GM23338 (cell line): ENCODE results near the gene GGNBP2. TPM values are rescaled to one million over a fixed set of nuclear protein-coding genes. Genes with fewer than 3 reads are reported as not detected.

ENCODE experiments used
- ATAC-seq: fragments of 200-7000 bp; cut with Tn5 transposase; 3 replicates; pipeline ENCODE4 v1.9.1; 2020
- DNase-seq: peaks from one replicate; pipeline ENCODE4 v3.0.0-alpha.2; 2015; ENCODE audit warnings: low spot score
- H2AFZ ChIP-seq: fragments of 200-600 bp; sonication (generic); 2 replicates; pipeline ENCODE4 v1.8.0; 2016; ENCODE audit warnings: antibody characterized with exemption, mild to moderate bottlenecking, moderate library complexity
- H3F3A ChIP-seq: fragments of 200-600 bp; sonication (generic); replicated peaks from 2 replicates; pipeline ENCODE4 v1.8.0; 2017; ENCODE audit warnings: antibody characterized with exemption, mixed run types, low read depth
- H3K27ac ChIP-seq: fragments of 200-600 bp; sonication (generic); 2 replicates; pipeline ENCODE4 v1.6.1; 2016; ENCODE audit warnings: low read depth
- H3K27me3 ChIP-seq: fragments of 200-600 bp; sonication (generic); 2 replicates; pipeline ENCODE4 v1.8.0; 2016; ENCODE audit warnings: mild to moderate bottlenecking, mixed run types, moderate library complexity; ENCODE audit not compliant: insufficient read depth
- H3K36me3 ChIP-seq: fragments of 200-600 bp; sonication (generic); 2 replicates; pipeline ENCODE4 v1.8.0; 2016; ENCODE audit warnings: mild to moderate bottlenecking; ENCODE audit not compliant: insufficient read depth
- H3K4me1 ChIP-seq: fragments of 200-600 bp; sonication (generic); 2 replicates; pipeline ENCODE4 v1.8.0; 2016; ENCODE audit warnings: mild to moderate bottlenecking, moderate library complexity; ENCODE audit not compliant: insufficient read depth
- H3K4me2 ChIP-seq: fragments of 200-600 bp; sonication (generic); 2 replicates; pipeline ENCODE4 v1.7.1; 2017; ENCODE audit warnings: mixed run types
- H3K4me3 ChIP-seq: fragments of 200-600 bp; sonication (generic); 2 replicates; pipeline ENCODE4 v1.6.1; 2016; ENCODE audit warnings: mixed run types
- H3K79me2 ChIP-seq: fragments of 200-600 bp; sonication (generic); replicated peaks from 2 replicates; pipeline ENCODE4 v1.8.0; 2017; ENCODE audit warnings: mild to moderate bottlenecking; ENCODE audit not compliant: insufficient read depth
- H3K9me2 ChIP-seq: fragments of 200-600 bp; sonication (generic); 2 replicates; pipeline ENCODE4 v1.8.0; 2017; ENCODE audit not compliant: insufficient read depth
- H4K20me1 ChIP-seq: fragments of 200-600 bp; sonication (generic); replicated peaks from 2 replicates; pipeline ENCODE4 v1.8.0; 2017; ENCODE audit warnings: mild to moderate bottlenecking; ENCODE audit not compliant: insufficient read depth
- H3K27ac Mint-ChIP-seq: 2 replicates; pipeline ENCODE4 v1.8.0; 2020; ENCODE audit warnings: inconsistent platforms, mild to moderate bottlenecking, moderate library complexity, mixed read lengths
- H3K27me3 Mint-ChIP-seq: 3 replicates; pipeline ENCODE4 v1.8.0; 2022; ENCODE audit warnings: low read depth, mild to moderate bottlenecking, moderate library complexity, mixed read lengths, inconsistent platforms; ENCODE audit not compliant: insufficient read depth, poor library complexity
- H3K36me3 Mint-ChIP-seq: 3 replicates; pipeline ENCODE4 v1.8.0; 2021; ENCODE audit warnings: low read depth, mild to moderate bottlenecking, inconsistent platforms, moderate library complexity, mixed read lengths
- H3K4me1 Mint-ChIP-seq: 3 replicates; pipeline ENCODE4 v1.8.0; 2020; ENCODE audit warnings: mild to moderate bottlenecking, inconsistent platforms, mixed read lengths
- H3K4me3 Mint-ChIP-seq: 3 replicates; pipeline ENCODE4 v1.8.0; 2021; ENCODE audit warnings: moderate library complexity, mild to moderate bottlenecking, inconsistent platforms, mixed read lengths
- H3K9me3 Mint-ChIP-seq: 3 replicates; pipeline ENCODE4 v1.8.0; 2020; ENCODE audit warnings: moderate library complexity, mild to moderate bottlenecking, inconsistent platforms, mixed read lengths
- CREB1 ChIP-seq: fragments of 250-450 bp; sonication (Bioruptor Pico); IDR thresholded peaks from 2 replicates; pipeline ENCODE4 v1.5.0; 2020; ENCODE audit warnings: low read depth, mild to moderate bottlenecking, moderate library complexity
- CTCF ChIP-seq, 2 experiments: fragments of 200-600 bp in 1 of 2; sonication (generic) in 1 of 2; conservative IDR thresholded peaks; 2 replicates each; pipeline versions ENCODE4 v1.5.1 to v1.6.1; 2016 to 2017; ENCODE audit warnings: antibody characterized with exemption in 2 of 2, low read depth in 2 of 2, mild to moderate bottlenecking in 2 of 2, moderate library complexity in 1 of 2
- EZH2 ChIP-seq: fragments of 200-600 bp; sonication (generic); IDR thresholded peaks from one replicate; pipeline ENCODE4 v1.8.0; 2017; ENCODE audit warnings: antibody characterized with exemption, mild to moderate bottlenecking, low read depth; ENCODE audit not compliant: unreplicated experiment
- EZH2phosphoT487 ChIP-seq: fragments of 200-600 bp; sonication (generic); IDR thresholded peaks from one replicate; pipeline ENCODE4 v1.8.1; 2018; ENCODE audit warnings: antibody characterized with exemption; ENCODE audit not compliant: unreplicated experiment
- STAT1 ChIP-seq: IDR thresholded peaks from one replicate; pipeline ENCODE4 v1.6.1; 2016; ENCODE audit warnings: antibody characterized with exemption; ENCODE audit not compliant: unreplicated experiment
- polyA plus RNA-seq: library from polyadenylated mRNA; unstranded; fragments of >200 nt; fragmentation: Nextera tagmentation; extraction: Ambion mirVana; gene quantifications from 2 replicates; pipeline ENCODE4 v1.2.1, GENCODE V29; 2016
- total RNA-seq: library from RNA; depleted of rRNA; stranded (reverse); fragments of >200 nt; shearing (Covaris generic); gene quantifications from 2 replicates; pipeline ENCODE4 v1.2.3, GENCODE V29; 2014
- TF ChIP-seq, protein P1 (sequence below): IDR thresholded peaks from 2 replicates; pipeline ENCODE4 v1.6.1; 2016; ENCODE audit warnings: antibody characterized with exemption
- TF ChIP-seq, protein P2 (sequence below): IDR thresholded peaks from one replicate; pipeline ENCODE4 v1.6.1; 2018; ENCODE audit warnings: antibody characterized with exemption; ENCODE audit not compliant: unreplicated experiment

Gene GGNBP2
- total and polyA plus RNA-seq, 2 experiments from 2014 or later: 40.7 to 41.2 TPM

DNA sequence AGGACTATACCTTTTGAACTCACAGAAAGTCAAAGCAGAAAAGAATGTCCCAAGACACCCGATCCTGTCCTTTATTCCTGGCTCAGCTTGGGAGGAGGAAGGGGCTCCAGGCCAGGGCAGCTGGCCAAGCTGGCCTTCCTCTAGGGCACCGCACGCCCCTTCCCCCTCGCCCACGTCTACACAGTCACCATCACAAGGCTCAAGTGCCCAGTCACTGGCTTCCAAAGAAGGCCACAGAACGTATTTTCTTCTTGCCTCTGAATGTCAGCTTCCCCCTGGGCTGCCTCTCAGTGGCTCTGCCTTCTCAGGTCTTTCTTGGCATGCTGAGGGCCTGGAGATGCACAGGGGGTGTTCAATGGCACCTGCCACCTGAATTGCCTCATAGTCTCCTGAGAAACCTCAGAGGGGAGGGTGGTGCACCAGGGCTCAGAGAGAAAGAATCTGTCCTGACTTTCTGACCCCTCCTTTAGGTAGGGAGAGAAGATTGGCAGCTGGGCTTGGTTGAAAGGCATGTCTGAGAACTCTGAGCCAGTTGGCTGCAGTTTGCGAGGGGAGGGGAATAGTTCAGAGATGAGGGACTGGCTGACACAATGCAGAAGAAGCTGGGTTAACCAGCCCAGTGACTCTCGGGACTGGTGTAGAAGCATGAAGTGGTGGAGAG lies 49.1 kb downstream of the GGNBP2 start:
- Histone ChIP-seq H4K20me1 (peaks cover 7% of the 10 kb centered on the region), H3F3A (peaks cover 13% of the 10 kb centered on the region; the same call in 1 of the 2 replicates), H3K9me2 (no peaks in the 10 kb centered on the region), H3K4me2 (peak overlapping the region; percentile 92), H3K4me1 (peaks cover 21% of the 10 kb centered on the region), H3K27ac (no peak overlapping the region), H2AFZ (no peak overlapping the region), H3K27me3 (no peaks in the 10 kb centered on the region), H3K36me3 (no peaks in the 10 kb centered on the region; the same call in 1 of the 2 replicates), H3K4me3 (peak overlapping the region; percentile 95; the same call in 1 of the 2 replicates), H3K79me2 (peaks cover 21% of the 10 kb centered on the region)
- TF ChIP-seq CREB1 (CRISPR knock-in tag): no peak
- Mint-ChIP-seq H3K36me3 (peaks cover 28% of the 10 kb centered on the region), H3K9me3 (no peaks in the 10 kb centered on the region), H3K27ac (no peak overlapping the region), H3K27me3 (peaks cover 11% of the 10 kb centered on the region), H3K4me1 (peaks cover 18% of the 10 kb centered on the region), H3K4me3 (peak overlapping the region; percentile 93; the same call in 2 of the 3 replicates)
- no peak for ATAC-seq
- DNase-seq: no peak

DNA sequence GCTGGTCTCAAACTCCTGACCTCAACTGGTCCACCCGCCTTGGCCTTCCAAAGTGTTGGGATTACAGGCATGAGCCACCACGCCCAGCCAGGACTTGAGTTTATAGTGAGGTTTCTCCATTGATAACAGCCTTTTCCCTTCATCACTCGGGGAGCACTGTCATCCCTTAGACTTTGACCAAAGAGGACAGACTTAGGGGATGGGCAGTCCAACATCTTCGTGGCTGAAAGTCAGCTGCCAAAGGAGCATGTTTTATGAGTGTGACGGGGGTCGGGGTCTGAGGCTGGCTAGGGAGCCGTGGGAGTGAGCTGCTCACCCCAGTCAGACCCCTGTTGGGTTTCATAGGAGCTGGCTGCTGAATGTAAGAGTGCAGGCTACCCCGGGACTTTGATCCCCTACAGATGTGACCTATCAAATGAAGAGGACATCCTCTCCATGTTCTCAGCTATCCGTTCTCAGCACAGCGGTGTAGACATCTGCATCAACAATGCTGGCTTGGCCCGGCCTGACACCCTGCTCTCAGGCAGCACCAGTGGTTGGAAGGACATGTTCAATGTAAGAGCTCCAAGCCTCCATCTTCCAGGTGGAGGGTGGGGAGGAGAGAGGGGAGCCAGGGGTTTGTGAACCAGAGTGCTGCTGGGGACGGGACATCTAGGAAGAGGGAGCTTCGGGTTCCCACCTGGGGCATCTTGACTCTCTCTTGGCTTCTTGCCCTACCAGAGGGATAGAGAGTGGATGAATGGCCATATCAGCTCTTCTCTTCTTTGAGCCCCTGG lies 50.1 kb downstream of the GGNBP2 start:
- H3K27me3 ChIP-seq: no peaks in the 10 kb centered on the region
- peaks cover 16% of the 10 kb centered on the region; the same call in 1 of the 2 replicates for H3F3A ChIP-seq
- no peak overlapping the region for H3K4me3 Mint-ChIP-seq
- H4K20me1 ChIP-seq: peaks cover 7% of the 10 kb centered on the region
- DNase-seq: no peak
- no peak for TF ChIP-seq EZH2
- TF ChIP-seq, protein P1, sequence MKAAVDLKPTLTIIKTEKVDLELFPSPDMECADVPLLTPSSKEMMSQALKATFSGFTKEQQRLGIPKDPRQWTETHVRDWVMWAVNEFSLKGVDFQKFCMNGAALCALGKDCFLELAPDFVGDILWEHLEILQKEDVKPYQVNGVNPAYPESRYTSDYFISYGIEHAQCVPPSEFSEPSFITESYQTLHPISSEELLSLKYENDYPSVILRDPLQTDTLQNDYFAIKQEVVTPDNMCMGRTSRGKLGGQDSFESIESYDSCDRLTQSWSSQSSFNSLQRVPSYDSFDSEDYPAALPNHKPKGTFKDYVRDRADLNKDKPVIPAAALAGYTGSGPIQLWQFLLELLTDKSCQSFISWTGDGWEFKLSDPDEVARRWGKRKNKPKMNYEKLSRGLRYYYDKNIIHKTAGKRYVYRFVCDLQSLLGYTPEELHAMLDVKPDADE: no peak
- no peak for TF ChIP-seq EZH2phosphoT487
- TF ChIP-seq CREB1 (CRISPR knock-in tag): no peak
- TF ChIP-seq CTCF (conservative IDR thresholded peaks at IDR 0.05; ENCODE audit: low read depth in 2 of 2): no peak
- no peak for TF ChIP-seq STAT1
- TF ChIP-seq, protein P2, sequence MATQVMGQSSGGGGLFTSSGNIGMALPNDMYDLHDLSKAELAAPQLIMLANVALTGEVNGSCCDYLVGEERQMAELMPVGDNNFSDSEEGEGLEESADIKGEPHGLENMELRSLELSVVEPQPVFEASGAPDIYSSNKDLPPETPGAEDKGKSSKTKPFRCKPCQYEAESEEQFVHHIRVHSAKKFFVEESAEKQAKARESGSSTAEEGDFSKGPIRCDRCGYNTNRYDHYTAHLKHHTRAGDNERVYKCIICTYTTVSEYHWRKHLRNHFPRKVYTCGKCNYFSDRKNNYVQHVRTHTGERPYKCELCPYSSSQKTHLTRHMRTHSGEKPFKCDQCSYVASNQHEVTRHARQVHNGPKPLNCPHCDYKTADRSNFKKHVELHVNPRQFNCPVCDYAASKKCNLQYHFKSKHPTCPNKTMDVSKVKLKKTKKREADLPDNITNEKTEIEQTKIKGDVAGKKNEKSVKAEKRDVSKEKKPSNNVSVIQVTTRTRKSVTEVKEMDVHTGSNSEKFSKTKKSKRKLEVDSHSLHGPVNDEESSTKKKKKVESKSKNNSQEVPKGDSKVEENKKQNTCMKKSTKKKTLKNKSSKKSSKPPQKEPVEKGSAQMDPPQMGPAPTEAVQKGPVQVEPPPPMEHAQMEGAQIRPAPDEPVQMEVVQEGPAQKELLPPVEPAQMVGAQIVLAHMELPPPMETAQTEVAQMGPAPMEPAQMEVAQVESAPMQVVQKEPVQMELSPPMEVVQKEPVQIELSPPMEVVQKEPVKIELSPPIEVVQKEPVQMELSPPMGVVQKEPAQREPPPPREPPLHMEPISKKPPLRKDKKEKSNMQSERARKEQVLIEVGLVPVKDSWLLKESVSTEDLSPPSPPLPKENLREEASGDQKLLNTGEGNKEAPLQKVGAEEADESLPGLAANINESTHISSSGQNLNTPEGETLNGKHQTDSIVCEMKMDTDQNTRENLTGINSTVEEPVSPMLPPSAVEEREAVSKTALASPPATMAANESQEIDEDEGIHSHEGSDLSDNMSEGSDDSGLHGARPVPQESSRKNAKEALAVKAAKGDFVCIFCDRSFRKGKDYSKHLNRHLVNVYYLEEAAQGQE: no peak
- H3K36me3 Mint-ChIP-seq: peaks cover 23% of the 10 kb centered on the region
- peaks cover 11% of the 10 kb centered on the region for H3K27me3 Mint-ChIP-seq
- H3K27ac ChIP-seq: no peak overlapping the region
- H3K4me2 ChIP-seq: no peak overlapping the region
- H3K36me3 ChIP-seq: no peaks in the 10 kb centered on the region; the same call in 1 of the 2 replicates
- no peak overlapping the region for H2AFZ ChIP-seq
- no peak overlapping the region for H3K4me3 ChIP-seq
- H3K9me2 ChIP-seq: no peaks in the 10 kb centered on the region
- H3K9me3 Mint-ChIP-seq: no peaks in the 10 kb centered on the region
- H3K79me2 ChIP-seq: peaks cover 21% of the 10 kb centered on the region
- ATAC-seq: no peak
- H3K27ac Mint-ChIP-seq: no peak overlapping the region
- peaks cover 19% of the 10 kb centered on the region for H3K4me1 Mint-ChIP-seq
- peaks cover 21% of the 10 kb centered on the region for H3K4me1 ChIP-seq
